Amniotic stem cell (primary cell): ENCODE data around the gene COPZ1.
"Not testable (repeated sequence)": the region's sequence is repeated elsewhere in the genome, so short reads cannot be mapped to it uniquely, and the experiment has no call there.

Experiments
- DNase-seq: peaks from one replicate; lab custom pipeline; 2025; lab: John Stamatoyannopoulos, UW

COPZ1 gene

GRCh38 chr12:54294152-54294952, 30.6 kb upstream of the COPZ1 start:
- DNase-seq, result no peak

- DNase-seq, result no peak
These were observed 29.9 kb upstream of the COPZ1 start for GRCh38 chr12:54294953-54295566.

GRCh38 chr12:54296393-54297099, 28.4 kb upstream of the COPZ1 start:
- no peak for DNase-seq

GRCh38 chr12:54298904-54299303, 26.0 kb upstream of the COPZ1 start:
- no peak for DNase-seq

- DNase-seq, result no peak
These were observed 25.3 kb upstream of the COPZ1 start for GRCh38 chr12:54299515-54300224.

- DNase-seq, result no peak
These were observed 24.7 kb upstream of the COPZ1 start for GRCh38 chr12:54300225-54300731.

GRCh38 chr12:54300732-54301427, 24.1 kb upstream of the COPZ1 start, which contains the start of gene NFE2:
Gene NFE2, minus strand, starts transcription at chr12:54301015. Its CDS starts 5,767 bp downstream, at chr12:54295248.
- DNase-seq, result peak; percentile 41

- DNase-seq, result no peak
These were observed 23.4 kb upstream of the COPZ1 start for GRCh38 chr12:54301428-54302048.

- DNase-seq, result no peak
These were observed 21.3 kb upstream of the COPZ1 start for GRCh38 chr12:54303640-54304039.

- no peak for DNase-seq
These were observed 20.6 kb upstream of the COPZ1 start for GRCh38 chr12:54304187-54304810.

GRCh38 chr12:54306925-54307741, 17.8 kb upstream of the COPZ1 start:
- no peak for DNase-seq

- DNase-seq, result no peak
These were observed 13.9 kb upstream of the COPZ1 start for GRCh38 chr12:54311051-54311450.

GRCh38 chr12:54312309-54312708, 12.6 kb upstream of the COPZ1 start:
- not testable (repeated sequence) for DNase-seq

GRCh38 chr12:54321363-54321762, 3.6 kb upstream of the COPZ1 start:
- no peak for DNase-seq

GRCh38 chr12:54325442-54326109, 645 bp downstream of the COPZ1 start:
- DNase-seq, result not testable (repeated sequence)

- no peak for DNase-seq
These were observed 3.8 kb downstream of the COPZ1 start for GRCh38 chr12:54328595-54329337.

GRCh38 chr12:54329759-54330158, 4.8 kb downstream of the COPZ1 start:
- DNase-seq, result no peak

GRCh38 chr12:54330442-54330841, 5.5 kb downstream of the COPZ1 start:
- no peak for DNase-seq
